Sigmoid colon (tissue), 7 donors: Measurements from ENCODE around the gene DIP2C. TPM values are rescaled to one million over a fixed set of nuclear protein-coding genes. Genes with fewer than 3 reads are reported as not detected.

Source experiments
- DNase-seq: peaks from one replicate; pipeline ENCODE4 v3.0.0-alpha.2; 2019
- H3K27ac ChIP-seq, 4 donors: fragments of 200-600 bp; sonication (generic); one replicate each; pipeline ENCODE4 v1.5.1; 2016 to 2019; ENCODE audit warnings: mild to moderate bottlenecking in 1 of 4
- H3K27me3 ChIP-seq, 3 donors: fragments of 200-600 bp; sonication (generic); one replicate each; pipeline ENCODE4 v1.5.1; 2019; ENCODE audit warnings: mild to moderate bottlenecking in 1 of 3
- H3K36me3 ChIP-seq, 4 donors: fragments of 200-600 bp; sonication (generic); one replicate each; pipeline ENCODE4 v1.5.1; 2016 to 2019
- H3K4me1 ChIP-seq, 4 donors: fragments of 200-600 bp; sonication (generic); one replicate each; pipeline ENCODE4 v1.5.1; 2017 to 2019
- H3K4me3 ChIP-seq, 4 donors: fragments of 200-600 bp; sonication (generic); one replicate each; pipeline ENCODE4 v1.5.1; 2017 to 2019; ENCODE audit warnings: mild to moderate bottlenecking in 2 of 4, moderate library complexity in 1 of 4
- H3K9me3 ChIP-seq, 4 donors: fragments of 200-600 bp in 3 of 4; sonication (generic) in 3 of 4; one replicate each; pipeline versions ENCODE4 v1.5.1 to v1.6.1; 2013 to 2019
- CTCF ChIP-seq, 4 experiments: fragments of 450-650 bp in 3 of 4; fragments of 200-600 bp in 1 of 4; IDR thresholded peaks; one replicate each; pipeline ENCODE4 v1.5.1; 2016 to 2019; ENCODE audit warnings: antibody characterized with exemption in 4 of 4, mild to moderate bottlenecking in 3 of 4, moderate library complexity in 2 of 4
- EP300 ChIP-seq, 4 donors: sonication (generic); formaldehyde crosslinking; IDR thresholded peaks; one replicate each; pipeline ENCODE4 v1.6.1; 2017; ENCODE audit warnings: antibody characterized with exemption in 4 of 4
- POLR2A ChIP-seq, 2 donors: fragments of 450-650 bp; IDR thresholded peaks; one replicate each; pipeline ENCODE4 v1.6.1; 2016; ENCODE audit warnings: antibody characterized with exemption in 2 of 2, mild to moderate bottlenecking in 2 of 2, moderate library complexity in 2 of 2
- POLR2AphosphoS5 ChIP-seq, 4 donors: sonication (generic); formaldehyde crosslinking; IDR thresholded peaks; one replicate each; pipeline ENCODE4 v1.6.1; 2017; ENCODE audit warnings: antibody characterized with exemption in 4 of 4
- WGBS, 2 donors: extraction: QIAGEN DNeasy Blood & Tissue Kit; methylation state at CpG; one replicate each; pipeline ENCODE4 v1.1.7; 2013; 5-methylcytosine and 5-hydroxymethylcytosine counted together
- intact Hi-C: fragments of 100-400 bp; cut with DNase I; formaldehyde crosslinking; loops from one replicate; pipeline ENCODE4 v1.15.1; 2023
- polyA plus RNA-seq, 3 donors: library from polyadenylated mRNA; stranded (reverse); fragments of 200-250 nt; gene quantifications; one replicate each; pipeline ENCODE4 v1.2.3, GENCODE V29; 2013
- total RNA-seq, 4 donors: library from RNA; depleted of rRNA; stranded (reverse); fragments of >200 nt; gene quantifications; one replicate each; pipeline ENCODE4 v1.1.0, GENCODE V29; 2016
- donor health status: healthy with polysubstance abuse.
- donor health status: Bipolar disorder and iron deficiency.
- donor health status: healthy.

The DIP2C gene
- total and polyA plus RNA-seq, 7 donors, result 1.8 to 67.9 (median 42.1) TPM

GRCh38 chr10:283916-284356 is 405.5 kb downstream of the DIP2C start:
- no peak for DNase-seq
- H3K4me3 ChIP-seq, result no peak overlapping the region
- 80 to 88% methylated on average over 7 of the region's 7 CpGs for WGBS, 2 donors
- peaks cover 0 to 16% (median 4%) of the 10 kb centered on the region in 4 donors for H3K4me1 ChIP-seq
- H3K27ac ChIP-seq, result no peak overlapping the region
- H3K27me3 ChIP-seq, result no peaks in the 10 kb centered on the region
- H3K36me3 ChIP-seq, result peaks cover 24 to 90% (median 40%) of the 10 kb centered on the region in 4 donors
- intact Hi-C loops, result no loop called here
- H3K9me3 ChIP-seq, result no peaks in the 10 kb centered on the region
- TF ChIP-seq POLR2AphosphoS5 (IDR thresholded peaks at IDR 0.05), result no peak
- TF ChIP-seq POLR2A (IDR thresholded peaks at IDR 0.05), result no peak
- no peak for TF ChIP-seq CTCF (IDR thresholded peaks at IDR 0.05)
- no peak for TF ChIP-seq EP300 (IDR thresholded peaks at IDR 0.05)

- WGBS, 2 donors, result 92 to 93% methylated on average over 8 of the region's 8 CpGs
- peaks cover 0 to 16% (median 4%) of the 10 kb centered on the region in 4 donors for H3K4me1 ChIP-seq
- H3K9me3 ChIP-seq, result no peaks in the 10 kb centered on the region
- intact Hi-C loops, result no loop called here
- H3K27me3 ChIP-seq, result no peaks in the 10 kb centered on the region
- DNase-seq, result no peak
- TF ChIP-seq POLR2A (IDR thresholded peaks at IDR 0.05) (no peak), EP300 (IDR thresholded peaks at IDR 0.05) (no peak), POLR2AphosphoS5 (IDR thresholded peaks at IDR 0.05) (no peak), CTCF (IDR thresholded peaks at IDR 0.05) (no peak)
- peaks cover 24 to 90% (median 44%) of the 10 kb centered on the region in 4 donors for H3K36me3 ChIP-seq
- no peak overlapping the region for H3K27ac ChIP-seq
- no peak overlapping the region for H3K4me3 ChIP-seq
Measured at GRCh38 chr10:283140-283479, 406.4 kb downstream of the DIP2C start.

GRCh38 chr10:282294-283139 is 407.0 kb downstream of the DIP2C start:
- Histone ChIP-seq H3K36me3 (peaks cover 30 to 90% (median 47%) of the 10 kb centered on the region in 4 donors), H3K27ac (no peak overlapping the region), H3K27me3 (no peaks in the 10 kb centered on the region), H3K4me1 (peaks cover 0 to 14% (median 4%) of the 10 kb centered on the region in 4 donors), H3K9me3 (no peaks in the 10 kb centered on the region), H3K4me3 (no peak overlapping the region)
- intact Hi-C loops, result no loop called here
- TF ChIP-seq POLR2AphosphoS5 (IDR thresholded peaks at IDR 0.05) (no peak), EP300 (IDR thresholded peaks at IDR 0.05) (no peak), POLR2A (IDR thresholded peaks at IDR 0.05) (no peak), CTCF (IDR thresholded peaks at IDR 0.05) (no peak)
- 85 to 87% methylated on average over 7 of the region's 7 CpGs for WGBS, 2 donors
- no peak for DNase-seq

- H3K27me3 ChIP-seq, result no peaks in the 10 kb centered on the region
- no peak for DNase-seq
- whole genome bisulfite sequencing, 2 donors, result 91 to 95% methylated on average over 10 of the region's 10 CpGs
- H3K9me3 ChIP-seq, result no peaks in the 10 kb centered on the region
- peaks cover 34 to 96% (median 46%) of the 10 kb centered on the region in 4 donors for H3K36me3 ChIP-seq
- intact Hi-C loops, result no loop called here
- no peak overlapping the region for H3K27ac ChIP-seq
- peaks cover 0 to 5% (median 0%) of the 10 kb centered on the region in 4 donors for H3K4me1 ChIP-seq
- TF ChIP-seq CTCF (IDR thresholded peaks at IDR 0.05), result no peak
- no peak for TF ChIP-seq POLR2AphosphoS5 (IDR thresholded peaks at IDR 0.05)
- no peak for TF ChIP-seq POLR2A (IDR thresholded peaks at IDR 0.05)
- no peak for TF ChIP-seq EP300 (IDR thresholded peaks at IDR 0.05)
- H3K4me3 ChIP-seq, result no peak overlapping the region
Measured at GRCh38 chr10:279655-280054, 409.8 kb downstream of the DIP2C start.
